HG03095 (cell line): ENCODE results near the gene ZNF260.
"Not testable (repeated sequence)": the region's sequence is repeated elsewhere in the genome, so short reads cannot be mapped to it uniquely, and the experiment has no call there.

Source experiments
- ATAC-seq: cut with Tn5 transposase; IDR thresholded peaks from one replicate; pipeline ENCODE4 v1.9.1; 2021; ENCODE audit warnings: moderate library complexity; ENCODE audit not compliant: unreplicated experiment

Gene ZNF260

DNA sequence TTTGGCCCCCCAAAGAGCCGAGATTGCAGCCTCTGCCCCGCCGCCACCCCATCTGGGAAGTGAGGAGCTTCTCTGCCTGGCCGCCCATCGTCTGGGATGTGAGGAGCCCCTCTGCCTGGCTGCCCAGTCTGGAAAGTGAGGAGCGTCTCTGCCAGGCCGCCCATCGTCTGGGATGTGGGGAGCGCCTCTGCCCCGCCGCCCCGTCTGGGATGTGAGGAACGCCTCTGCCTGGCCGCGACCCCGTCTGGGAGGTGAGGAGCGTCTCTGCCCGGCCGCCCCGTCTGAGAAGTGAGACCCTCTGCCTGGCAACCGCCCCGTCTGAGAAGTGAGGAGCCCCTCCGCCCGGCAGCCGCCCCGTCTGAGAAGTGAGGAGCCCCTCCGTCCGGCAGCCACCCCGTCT is 37.2 kb downstream of the ZNF260 start:
- not testable (repeated sequence) for ATAC-seq

- ATAC-seq: peak; percentile 48
Measured at GRCh38 chr19:36489920-36490415, 38.1 kb downstream of the ZNF260 start.

GRCh38 chr19:36489118-36489919 is 38.8 kb downstream of the ZNF260 start, which contains the start of gene ZNF566:
Gene ZNF566, minus strand, starts transcription at chr19:36489561. Its CDS starts 13,004 bp downstream, at chr19:36476557.
- ATAC-seq: peak; percentile 74

GRCh38 chr19:36488846-36489117 is 39.3 kb downstream of the ZNF260 start:
- peak; percentile 19 for ATAC-seq

GRCh38 chr19:36488118-36488845 is 39.8 kb downstream of the ZNF260 start:
- ATAC-seq: no peak

GRCh38 chr19:36483653-36484052 is 44.4 kb downstream of the ZNF260 start:
- ATAC-seq: no peak

DNA sequence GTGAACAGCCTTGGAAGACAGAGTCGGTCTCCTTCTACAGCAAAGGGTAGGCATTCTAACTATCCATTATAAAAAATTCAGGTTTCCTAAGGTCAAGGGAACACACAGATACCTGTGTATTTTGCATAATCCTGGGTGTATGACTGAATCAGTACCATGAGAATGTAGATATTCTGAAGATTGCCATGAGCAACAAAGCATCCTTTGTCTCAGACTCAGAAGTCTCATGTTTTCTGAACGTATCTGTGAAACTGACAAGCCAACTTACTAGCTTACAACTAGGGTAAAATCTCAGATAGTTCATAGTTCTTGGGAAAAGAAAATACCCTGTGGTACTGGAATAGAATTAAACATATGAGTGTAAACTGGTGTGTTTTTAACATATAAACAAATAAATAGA is 45.2 kb downstream of the ZNF260 start:
- no peak for ATAC-seq
